Hepatocyte (in vitro differentiated cells): ENCODE results near the gene GRIPAP1. TPM values are rescaled to one million over a fixed set of nuclear protein-coding genes. Genes with fewer than 3 reads are reported as not detected.

ENCODE experiments used
- DNase-seq: peaks from one replicate; pipeline ENCODE4 v3.0.0-alpha.2; 2016; ENCODE audit warnings: low spot score
- H2AFZ ChIP-seq: fragments of 200-600 bp; sonication (generic); 2 replicates; pipeline ENCODE4 v1.6.0; 2016; ENCODE audit warnings: antibody characterized with exemption, mild to moderate bottlenecking
- H3K27ac ChIP-seq: fragments of 200-600 bp; sonication (generic); 2 replicates; pipeline ENCODE4 v1.5.1; 2016; ENCODE audit warnings: mild to moderate bottlenecking
- H3K27me3 ChIP-seq: fragments of 200-600 bp; sonication (generic); 2 replicates; pipeline ENCODE4 v1.6.1; 2016
- H3K36me3 ChIP-seq: fragments of 200-600 bp; sonication (generic); replicated peaks from 2 replicates; pipeline ENCODE4 v1.5.1; 2016; ENCODE audit warnings: low read depth; ENCODE audit not compliant: insufficient read depth
- H3K4me1 ChIP-seq: fragments of 200-600 bp; sonication (generic); 2 replicates; pipeline ENCODE4 v1.5.1; 2016; ENCODE audit warnings: mild to moderate bottlenecking, moderate library complexity; ENCODE audit not compliant: insufficient read depth
- H3K4me2 ChIP-seq: fragments of 200-600 bp; sonication (generic); 2 replicates; pipeline ENCODE4 v1.6.0; 2016
- H3K4me3 ChIP-seq: fragments of 200-600 bp; sonication (generic); 2 replicates; pipeline ENCODE4 v1.5.1; 2016; ENCODE audit warnings: mild to moderate bottlenecking
- H3K79me2 ChIP-seq: fragments of 200-600 bp; sonication (generic); 2 replicates; pipeline ENCODE4 v1.6.0; 2017; ENCODE audit warnings: mild to moderate bottlenecking
- H3K9me2 ChIP-seq: fragments of 200-600 bp; sonication (generic); replicated peaks from 2 replicates; pipeline ENCODE4 v1.6.0; 2017; ENCODE audit warnings: mild to moderate bottlenecking; ENCODE audit not compliant: insufficient read depth
- H3K9me3 ChIP-seq: fragments of 200-600 bp; sonication (generic); 2 replicates; pipeline ENCODE4 v1.5.1; 2016; ENCODE audit warnings: low read depth, mild to moderate bottlenecking
- H4K20me1 ChIP-seq: fragments of 200-600 bp; sonication (generic); 2 replicates; pipeline ENCODE4 v1.6.0; 2016; ENCODE audit warnings: mild to moderate bottlenecking; ENCODE audit not compliant: insufficient read depth, poor library complexity, severe bottlenecking
- CTCF ChIP-seq: fragments of 200-600 bp; sonication (generic); IDR thresholded peaks from 2 replicates; pipeline ENCODE4 v1.5.1; 2016; ENCODE audit warnings: antibody characterized with exemption, mild to moderate bottlenecking; ENCODE audit not compliant: poor library complexity
- EZH2 ChIP-seq: fragments of 200-600 bp; sonication (generic); IDR thresholded peaks from 2 replicates; pipeline ENCODE4 v1.6.1; 2016; ENCODE audit warnings: antibody characterized with exemption, mild to moderate bottlenecking, borderline replicate concordance
- EZH2phosphoT487 ChIP-seq: fragments of 200-600 bp; sonication (generic); IDR thresholded peaks from one replicate; pipeline ENCODE4 v1.6.1; 2018; ENCODE audit warnings: antibody characterized with exemption, mild to moderate bottlenecking, low read depth, moderate library complexity; ENCODE audit not compliant: unreplicated experiment, severe bottlenecking
- WGBS: methylation state at CpG from one replicate; pipeline ENCODE4 v1.1.6; 2016; ENCODE audit warnings: low lambda C conversion rate; ENCODE audit errors: missing lambda C conversion rate; 5-methylcytosine and 5-hydroxymethylcytosine counted together
- polyA plus RNA-seq: library from polyadenylated mRNA; unstranded; fragments of >200 nt; fragmentation: Nextera tagmentation; extraction: Ambion mirVana; gene quantifications from 2 replicates; pipeline ENCODE4 v1.2.1, GENCODE V29; 2016
- total RNA-seq: library from RNA; depleted of rRNA; stranded (reverse); fragments of >200 nt; gene quantifications from 2 replicates; pipeline ENCODE4 v1.2.3, GENCODE V29; 2014

GRIPAP1 gene
- total and polyA plus RNA-seq, 2 experiments from 2014 or later = 20.2 to 31.4 TPM

- Histone ChIP-seq H3K9me2 (no peaks in the 10 kb centered on the region), H3K79me2 (peaks cover 37% of the 10 kb centered on the region), H3K4me3 (peak overlapping the region; percentile 69), H3K9me3 (no peaks in the 10 kb centered on the region), H3K27me3 (no peaks in the 10 kb centered on the region), H4K20me1 (no peaks in the 10 kb centered on the region), H3K36me3 (no peaks in the 10 kb centered on the region), H3K4me2 (peak overlapping the region; percentile 80), H3K27ac (peak overlapping the region; percentile 99), H2AFZ (no peak overlapping the region), H3K4me1 (peaks cover 16% of the 10 kb centered on the region)
- DNase-seq = no peak
- WGBS = 50% methylated on average over 25 of the region's 29 CpGs
- no peak for TF ChIP-seq EZH2phosphoT487
- TF ChIP-seq EZH2 = no peak
- TF ChIP-seq CTCF = no peak
These were observed 40.6 kb upstream of the GRIPAP1 start for GRCh38 chrX:49042581-49043219.

GRCh38 chrX:49041744-49042580, 39.9 kb upstream of the GRIPAP1 start:
- Histone ChIP-seq H3K4me2 (peak overlapping the region; percentile 80), H3K9me3 (no peaks in the 10 kb centered on the region), H4K20me1 (no peaks in the 10 kb centered on the region), H3K36me3 (no peaks in the 10 kb centered on the region), H3K27me3 (no peaks in the 10 kb centered on the region), H3K4me3 (peak overlapping the region; percentile 69), H3K9me2 (no peaks in the 10 kb centered on the region), H3K27ac (peak overlapping the region; percentile 99), H3K4me1 (peaks cover 16% of the 10 kb centered on the region), H2AFZ (no peak overlapping the region), H3K79me2 (peaks cover 37% of the 10 kb centered on the region)
- no peak for TF ChIP-seq CTCF
- TF ChIP-seq EZH2phosphoT487 = no peak
- TF ChIP-seq EZH2 = no peak
- DNase-seq = peak; percentile 49
- 39% methylated on average over 10 of the region's 10 CpGs for WGBS

GRCh38 chrX:49040376-49040955, 38.4 kb upstream of the GRIPAP1 start:
- Histone ChIP-seq H3K9me2 (no peaks in the 10 kb centered on the region), H3K79me2 (peaks cover 37% of the 10 kb centered on the region), H2AFZ (no peak overlapping the region), H3K4me2 (peak overlapping the region; percentile 80), H3K9me3 (no peaks in the 10 kb centered on the region), H3K4me3 (no peak overlapping the region), H3K4me1 (peaks cover 16% of the 10 kb centered on the region), H3K27me3 (no peaks in the 10 kb centered on the region), H4K20me1 (no peaks in the 10 kb centered on the region), H3K27ac (peak overlapping the region; percentile 99), H3K36me3 (no peaks in the 10 kb centered on the region)
- TF ChIP-seq EZH2 = no peak
- no peak for TF ChIP-seq CTCF
- TF ChIP-seq EZH2phosphoT487 = no peak
- 43% methylated on average over 7 of the region's 7 CpGs for WGBS
- DNase-seq = no peak
